Testis (tissue), 3 donors: Measurements from ENCODE around the gene WTAP. TPM values are rescaled to one million over a fixed set of nuclear protein-coding genes. Genes with fewer than 3 reads are reported as not detected.

ENCODE experiments used
- DNase-seq: peaks from one replicate; pipeline ENCODE4 v3.0.0-alpha.2; 2019
- H3K27ac ChIP-seq, 2 donors: fragments of 200-600 bp; sonication (generic); one replicate each; pipeline ENCODE4 v1.5.1; 2019
- H3K27me3 ChIP-seq: fragments of 200-600 bp; sonication (generic); one replicate; pipeline ENCODE4 v1.5.1; 2019
- H3K36me3 ChIP-seq: fragments of 200-600 bp; sonication (generic); one replicate; pipeline ENCODE4 v1.5.1; 2017; ENCODE audit warnings: low read depth; ENCODE audit errors: missing control alignments
- H3K4me1 ChIP-seq: fragments of 200-600 bp; sonication (generic); one replicate; pipeline ENCODE4 v1.5.1; 2019
- H3K4me3 ChIP-seq, 2 donors: fragments of 200-600 bp; sonication (generic); one replicate each; pipeline ENCODE4 v1.5.1; 2017 to 2019
- H3K9me3 ChIP-seq: fragments of 200-600 bp; sonication (generic); one replicate; pipeline ENCODE4 v1.5.1; 2017
- POLR2A ChIP-seq: fragments of 450-650 bp; IDR thresholded peaks from one replicate; pipeline ENCODE4 v1.6.1; 2017; ENCODE audit warnings: antibody characterized with exemption, mild to moderate bottlenecking, moderate library complexity
- WGBS, 2 donors: methylation state at CpG; one replicate each; pipeline ENCODE4 v1.1.5; 2018; 5-methylcytosine and 5-hydroxymethylcytosine counted together
- intact Hi-C: fragments of 100-400 bp; cut with DNase I; formaldehyde crosslinking; loops from one replicate; pipeline ENCODE4 v1.15.1; 2023; ENCODE audit warnings: low total_unique reads
- polyA plus RNA-seq: library from polyadenylated mRNA; stranded (reverse); fragments of 350-450 nt; fragmentation: Illumina TruSeq; extraction: RNeasy Lipid Tissue Mini Kit (QIAGEN cat#74804); gene quantifications from one replicate; pipeline ENCODE4 v1.2.3, GENCODE V29; 2014; ENCODE audit warnings: low read depth, low replicate concordance; ENCODE audit not compliant: insufficient read depth
- small RNA-seq, 2 donors: library from RNA; depleted of rRNA; stranded (forward); fragments of <200 nt; gene quantifications; one replicate each; pipeline ENCODE3, GENCODE V24; 2016
- total RNA-seq, 2 donors: library from RNA; depleted of rRNA; stranded (reverse); fragments of >200 nt; gene quantifications; one replicate each; pipeline ENCODE4 v1.2.3, GENCODE V29; 2016
- TF ChIP-seq, protein P1 (sequence below), 3 experiments: fragments of 450-650 bp in 2 of 3; fragments of 200-600 bp in 1 of 3; sonication (generic) in 1 of 3; IDR thresholded peaks; one replicate each; pipeline ENCODE4 v1.5.1; 2016 to 2019; ENCODE audit warnings: antibody characterized with exemption in 3 of 3, mild to moderate bottlenecking in 2 of 3, moderate library complexity in 1 of 3

WTAP gene
- total and polyA plus RNA-seq, 3 donors from 2014 or later, result 76.7 to 91.2 (median 88.0) TPM

- Histone ChIP-seq H3K9me3 (no peaks in the 10 kb centered on the region), H3K36me3 (no peaks in the 10 kb centered on the region), H3K4me1 (no peaks in the 10 kb centered on the region), H3K27ac (no peak overlapping the region), H3K4me3 (no peak overlapping the region), H3K27me3 (no peaks in the 10 kb centered on the region)
- TF ChIP-seq, protein P1, sequence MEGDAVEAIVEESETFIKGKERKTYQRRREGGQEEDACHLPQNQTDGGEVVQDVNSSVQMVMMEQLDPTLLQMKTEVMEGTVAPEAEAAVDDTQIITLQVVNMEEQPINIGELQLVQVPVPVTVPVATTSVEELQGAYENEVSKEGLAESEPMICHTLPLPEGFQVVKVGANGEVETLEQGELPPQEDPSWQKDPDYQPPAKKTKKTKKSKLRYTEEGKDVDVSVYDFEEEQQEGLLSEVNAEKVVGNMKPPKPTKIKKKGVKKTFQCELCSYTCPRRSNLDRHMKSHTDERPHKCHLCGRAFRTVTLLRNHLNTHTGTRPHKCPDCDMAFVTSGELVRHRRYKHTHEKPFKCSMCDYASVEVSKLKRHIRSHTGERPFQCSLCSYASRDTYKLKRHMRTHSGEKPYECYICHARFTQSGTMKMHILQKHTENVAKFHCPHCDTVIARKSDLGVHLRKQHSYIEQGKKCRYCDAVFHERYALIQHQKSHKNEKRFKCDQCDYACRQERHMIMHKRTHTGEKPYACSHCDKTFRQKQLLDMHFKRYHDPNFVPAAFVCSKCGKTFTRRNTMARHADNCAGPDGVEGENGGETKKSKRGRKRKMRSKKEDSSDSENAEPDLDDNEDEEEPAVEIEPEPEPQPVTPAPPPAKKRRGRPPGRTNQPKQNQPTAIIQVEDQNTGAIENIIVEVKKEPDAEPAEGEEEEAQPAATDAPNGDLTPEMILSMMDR (IDR thresholded peaks at IDR 0.05), result no peak
- TF ChIP-seq POLR2A, result no peak
- WGBS, 2 donors, result 87 to 92% methylated on average over 10 of the region's 10 CpGs
- intact Hi-C loops, result no loop called here
- DNase-seq, result no peak
These were observed 77.2 kb downstream of the WTAP start for GRCh38 chr6:159804504-159804903.

DNA sequence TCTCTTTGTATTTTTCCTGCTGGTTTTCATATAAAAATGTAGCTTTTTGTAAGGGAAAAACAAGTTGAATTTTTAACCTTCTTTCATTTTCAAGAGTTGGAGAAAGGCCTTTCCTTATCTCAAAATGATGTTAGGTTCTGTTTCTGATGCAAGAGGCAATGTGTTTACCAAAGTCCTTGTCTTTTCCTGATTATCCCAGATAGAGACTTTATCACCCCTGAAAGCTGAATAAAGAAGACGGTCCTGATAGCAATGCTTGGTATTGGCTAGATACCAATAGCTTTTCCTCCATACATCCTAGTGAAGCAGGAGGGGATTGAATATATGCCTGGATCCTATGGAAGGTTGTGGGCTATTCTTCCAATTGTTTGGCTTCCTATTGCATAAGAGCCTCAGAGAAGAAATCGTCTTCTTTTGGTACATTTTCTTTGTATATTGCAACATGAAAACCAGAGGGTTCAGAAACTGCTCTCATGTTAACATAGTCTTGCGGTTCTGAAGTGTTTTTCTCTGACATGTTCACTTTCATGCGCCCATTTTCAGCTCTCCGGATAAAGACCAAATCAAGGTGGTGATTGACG, 78.2 kb downstream of the WTAP start:
- TF ChIP-seq POLR2A, result no peak
- TF ChIP-seq, protein P1 (IDR thresholded peaks at IDR 0.05), result no peak
- 92 to 94% methylated on average over 6 of the region's 6 CpGs for WGBS, 2 donors

More for the DNA sequence above, 78.2 kb downstream of the WTAP start:
- Histone ChIP-seq H3K36me3 (no peaks in the 10 kb centered on the region), H3K27me3 (no peaks in the 10 kb centered on the region), H3K4me3 (no peak overlapping the region), H3K4me1 (no peaks in the 10 kb centered on the region), H3K27ac (no peak overlapping the region), H3K9me3 (no peaks in the 10 kb centered on the region)
- intact Hi-C loops, result no loop called here
- no peak for DNase-seq

Small RNA genes within 50 kb of the gene (small RNA-seq; reads per million reads assigned to genes)
- 0 reads per million in 2 donors for gene RNU4ATAC18P
- 83.5 to 132 reads per million in 2 donors for gene SNORA20
- gene SNORA29, result 0 reads per million in 2 donors

Other genes starting within 250 kb of the WTAP start
- gene SOD2, start 34.3 kb upstream of the WTAP start, total RNA-seq, result 10 to 100 TPM; 56.5 to 98.5 TPM
- gene SOD2, start 34.3 kb upstream of the WTAP start, polyA plus RNA-seq, result 160 TPM
- gene ACAT2, start 34.5 kb downstream of the WTAP start, total RNA-seq, result 10 to 100 TPM; 15.8 to 17.1 TPM
- gene ACAT2, start 34.5 kb downstream of the WTAP start, polyA plus RNA-seq, result 45.9 TPM
- 100 to 1,000 TPM; 166 to 200 TPM for gene TCP1, start 62.1 kb downstream of the WTAP start, total RNA-seq
- gene TCP1, start 62.1 kb downstream of the WTAP start, polyA plus RNA-seq, result 277 TPM
- 10 to 100 TPM; 60.3 to 71.3 TPM for gene MRPL18, start 63.0 kb downstream of the WTAP start, total RNA-seq
- gene MRPL18, start 63.0 kb downstream of the WTAP start, polyA plus RNA-seq, result 73.9 TPM
- gene PNLDC1, start 72.8 kb downstream of the WTAP start, total RNA-seq, result 10 to 100 TPM; 11.4 to 19.9 TPM
- 31.6 TPM for gene PNLDC1, start 72.8 kb downstream of the WTAP start, polyA plus RNA-seq
- gene MAS1, start 163.5 kb downstream of the WTAP start, total RNA-seq, result under 1 TPM; 0.19 to 0.39 TPM
- gene MAS1, start 163.5 kb downstream of the WTAP start, polyA plus RNA-seq, result 0.16 TPM
- gene IGF2R, start 241.6 kb downstream of the WTAP start, total RNA-seq, result 100 to 1,000 TPM in 1 of 2 donors, 10 to 100 TPM in 1; 84.6 to 109 TPM
- 47.3 TPM for gene IGF2R, start 241.6 kb downstream of the WTAP start, polyA plus RNA-seq